PC-3 (cell line): ENCODE measurements around the gene DYNC2I2.

Experiments used
- CTCF ChIP-seq: fragments of 300-600 bp; sonication (generic); conservative IDR thresholded peaks from 2 replicates; pipeline ENCODE4 v1.5.1; 2017; ENCODE audit warnings: antibody characterized with exemption, low read depth, mild to moderate bottlenecking, low read length
- EZH2 ChIP-seq: fragments of 300-600 bp; sonication (generic); IDR thresholded peaks from one replicate; pipeline ENCODE4 v1.6.1; 2017; ENCODE audit warnings: antibody characterized with exemption, mild to moderate bottlenecking, low read length; ENCODE audit not compliant: unreplicated experiment

GRCh38 chr9:128615571-128615970 lies 41.1 kb downstream of the DYNC2I2 start:
- no peak for TF ChIP-seq CTCF
- no peak for TF ChIP-seq EZH2
